ENCODE results near the gene TAS1R3. TPM values are rescaled to one million over a fixed set of nuclear protein-coding genes. Genes with fewer than 3 reads are reported as not detected.
A peak's percentile ranks its signal among the peaks of the same experiment; 100 is the strongest.

Gene TAS1R3
- total RNA-seq, 1 experiment from 2014 or later: 0.07 TPM

GRCh38 chr1:1318131-1318652 lies 12.9 kb upstream of the TAS1R3 start:
- no peaks in the 10 kb centered on the region for H3K27me3 ChIP-seq (ENCODE audit: insufficient read depth, low read length)
- H3K4me2 ChIP-seq (ENCODE audit: low read length): peak overlapping the region; percentile 60
- DNase-seq (ENCODE audit: low read depth, low spot score): peak; percentile 65
- intact Hi-C loops (cut with micrococcal nuclease): no loop called here
- no peaks in the 10 kb centered on the region for H3K9me2 ChIP-seq (ENCODE audit: insufficient read depth)
- peaks cover 17 to 31% of the 10 kb centered on the region in 2 experiments; a peak in 3 of 4 replicates for H3K36me3 ChIP-seq (ENCODE audit: control insufficient read depth in 1 of 2, insufficient read depth in 2 of 2, low read length in 2 of 2)
- CTCF ChIA-PET: no interaction called here
- H3K9ac ChIP-seq (ENCODE audit: low read length): peak overlapping the region; percentile 15
- no peaks in the 10 kb centered on the region for H3K9me3 ChIP-seq (ENCODE audit: control insufficient read depth in 1 of 2, insufficient read depth in 1 of 2, low read depth in 1 of 2, low read length in 2 of 2)
- no peak overlapping the region for H2AFZ ChIP-seq (ENCODE audit: low read depth, low read length, poor library complexity, severe bottlenecking)
- peak overlapping the region; percentile 52 for H3K27ac ChIP-seq (ENCODE audit: low read depth, low read length)
- H4K20me1 ChIP-seq (ENCODE audit: insufficient read depth): peaks cover 10% of the 10 kb centered on the region; the same call in 1 of the 2 replicates
- TF ChIP-seq SRF (IDR thresholded peaks at IDR 0.05; ENCODE audit: low read depth) (no peak), POLR2AphosphoS5 (IDR thresholded peaks at IDR 0.05; ENCODE audit: low read depth, low read length) (peak; percentile 35), SIN3A (IDR thresholded peaks at IDR 0.05; ENCODE audit: low read depth) (no peak), CTCF (IDR thresholded peaks at IDR 0.05 in 2 of 3, conservative IDR thresholded peaks at IDR 0.05 in 1 of 3; ENCODE audit: borderline replicate concordance in 1 of 3, insufficient read depth in 1 of 3, low read depth in 2 of 3, low read length in 2 of 3) (no peak), TCF7L2 (IDR thresholded peaks at IDR 0.05; ENCODE audit: borderline replicate concordance, extremely low read depth, insufficient read depth, insufficient read length) (no peak)
- peaks cover 93% of the 10 kb centered on the region for H3K79me2 ChIP-seq (ENCODE audit: insufficient read depth, low read length)
- POLR2A ChIA-PET: interaction anchor here (1.3 kb wide), 2 partner anchors 8 to 20 kb away, joined by 3 to 4 read pairs; no protein-coding TSS in a partner anchor
- peak; percentile 84 for ATAC-seq
- no TSS peak for BruUV-seq (replicated peaks)
- no peak overlapping the region for H3K4me3 ChIP-seq (replicated peaks in 1 of 2; ENCODE audit: low read depth in 1 of 2, low read length in 2 of 2)
- RAD21 ChIA-PET (ENCODE audit: low non-redundant PET in 1 of 2, low total read pairs in 2 of 2, uncharacterized antibody in 2 of 2, unreplicated experiment in 2 of 2): no interaction called here
- peaks cover 23 to 49% of the 10 kb centered on the region in 2 experiments for H3K4me1 ChIP-seq (ENCODE audit: control insufficient read depth in 1 of 2, insufficient read depth in 2 of 2, low read length in 2 of 2)

Data from HCT116 (cell line).